ENCODE data around the gene STARD9. TPM values are rescaled to one million over a fixed set of nuclear protein-coding genes. Genes with fewer than 3 reads are reported as not detected.

STARD9 gene
- total and polyA plus RNA-seq, 10 of the 15 experiments (the other 5 are each of a cell fraction or from before 2014, with no cell fraction given): 0.58 to 11.5 (median 6.1) TPM

GRCh38 chr15:42723068-42723467 is 147.7 kb downstream of the STARD9 start:
- no peak for FAIRE-seq
- ChIA-PET POLR2A (interaction anchor here (1.1 kb wide), 1 partner anchor 10 kb away, joined by 3 read pairs; no protein-coding TSS in a partner anchor), RAD21 (ENCODE audit: unreplicated experiment) (no interaction called here), SMC1A (ENCODE audit: uncharacterized antibody, unreplicated experiment) (interaction anchor here (1.0 kb wide), 1 partner anchor 203 kb away, joined by 3 read pairs; no protein-coding TSS in a partner anchor), CTCF (interaction anchor here (0.9 to 1.8 kb wide), 3 partner anchors 77 to 205 kb away, joined by 3 to 7 read pairs (median 5); no protein-coding TSS in a partner anchor)
- no peak overlapping the region for H3K9ac ChIP-seq (ENCODE audit: control insufficient read depth, insufficient read depth, low read length)
- no peaks in the 10 kb centered on the region for H3K4me1 ChIP-seq (ENCODE audit: control insufficient read depth, insufficient read depth, low read length)
- no TSS peak for BruUV-seq (replicated peaks)
- peaks cover 18 to 21% of the 10 kb centered on the region in 2 experiments for H3K36me3 ChIP-seq (ENCODE audit: control insufficient read depth in 2 of 2, insufficient read depth in 2 of 2, low read length in 1 of 2)
- in situ Hi-C loops (cut with MboI) (no loop called here), intact Hi-C loops (cut with micrococcal nuclease; ENCODE audit: unreplicated experiment) (no loop called here)
- H3K27ac ChIP-seq (ENCODE audit: control insufficient read depth, insufficient read depth): no peak overlapping the region
- H3K27me3 ChIP-seq (replicated peaks in 1 of 2; ENCODE audit: control insufficient read depth in 2 of 2, insufficient read depth in 2 of 2, low read length in 1 of 2): no peaks in the 10 kb centered on the region
- no peaks in the 10 kb centered on the region for H3K79me2 ChIP-seq (ENCODE audit: control insufficient read depth, insufficient read depth, low read length)
- H3K9me3 ChIP-seq (replicated peaks; ENCODE audit: control insufficient read depth, insufficient read depth, low read length): no peaks in the 10 kb centered on the region
- TF ChIP-seq DPF2 (IDR thresholded peaks at IDR 0.05) (no peak), CTCF (IDR thresholded peaks at IDR 0.05 in 2 of 3, conservative IDR thresholded peaks at IDR 0.05 in 1 of 3; ENCODE audit: control insufficient read depth in 2 of 3, extremely low read depth in 1 of 3, insufficient read depth in 1 of 3, low read depth in 3 of 3, low read length in 3 of 3) (0 out of 6 replicates have a peak, but pooled peaks of 1 of the 3 experiments have one; percentile 11), IRF4 (IDR thresholded peaks at IDR 0.05; ENCODE audit: low read depth, low read length) (no peak), BRCA1 (IDR thresholded peaks at IDR 0.05; ENCODE audit: low read depth, low read length) (no peak)
- no peaks in the 10 kb centered on the region for H4K20me1 ChIP-seq (ENCODE audit: control insufficient read depth, insufficient read depth)
- H3K4me3 ChIP-seq: no peak overlapping the region
- ATAC-seq: no peak
- H2AFZ ChIP-seq (ENCODE audit: control insufficient read depth, low read depth, low read length): no peak overlapping the region
- 97% methylated on average over 4 of the region's 4 CpGs for WGBS (ENCODE audit: insufficient coverage, insufficient replicate concordance, low lambda C conversion rate, missing lambda C conversion rate)
- H3K4me2 ChIP-seq (ENCODE audit: control insufficient read depth, insufficient read depth): no peak overlapping the region
- DNase-seq (ENCODE audit: low read depth, low spot score): no peak

- no peak overlapping the region for H3K9ac ChIP-seq (ENCODE audit: control insufficient read depth, insufficient read depth, low read length)
- intact Hi-C loops (cut with micrococcal nuclease; ENCODE audit: unreplicated experiment): no loop called here
- no peak overlapping the region for H3K4me3 ChIP-seq
- BruUV-seq (replicated peaks): TSS peak; percentile 36
- ChIA-PET CTCF (interaction anchor here (1.8 kb wide), 1 partner anchor 204 kb away, joined by 5 read pairs; no protein-coding TSS in a partner anchor), SMC1A (ENCODE audit: uncharacterized antibody, unreplicated experiment) (no interaction called here), POLR2A (no interaction called here), RAD21 (ENCODE audit: unreplicated experiment) (no interaction called here)
- H3K4me1 ChIP-seq (ENCODE audit: control insufficient read depth, insufficient read depth, low read length): no peaks in the 10 kb centered on the region
- no peaks in the 10 kb centered on the region for H3K9me3 ChIP-seq (replicated peaks; ENCODE audit: control insufficient read depth, insufficient read depth, low read length)
- H3K27me3 ChIP-seq (replicated peaks in 1 of 2; ENCODE audit: control insufficient read depth in 2 of 2, insufficient read depth in 2 of 2, low read length in 1 of 2): no peaks in the 10 kb centered on the region
- H3K4me2 ChIP-seq (ENCODE audit: control insufficient read depth, insufficient read depth): no peak overlapping the region
- H2AFZ ChIP-seq (ENCODE audit: control insufficient read depth, low read depth, low read length): no peak overlapping the region
- no peaks in the 10 kb centered on the region for H4K20me1 ChIP-seq (ENCODE audit: control insufficient read depth, insufficient read depth)
- peaks cover 12 to 21% of the 10 kb centered on the region in 2 experiments for H3K36me3 ChIP-seq (ENCODE audit: control insufficient read depth in 2 of 2, insufficient read depth in 2 of 2, low read length in 1 of 2)
- in situ Hi-C loops (cut with MboI): no loop called here
- FAIRE-seq: no peak
- H3K79me2 ChIP-seq (ENCODE audit: control insufficient read depth, insufficient read depth, low read length): no peaks in the 10 kb centered on the region
- 81% methylated on average over 6 of the region's 6 CpGs for WGBS (ENCODE audit: insufficient coverage, insufficient replicate concordance, low lambda C conversion rate, missing lambda C conversion rate)
- no peak for ATAC-seq
- no peak overlapping the region for H3K27ac ChIP-seq (ENCODE audit: control insufficient read depth, insufficient read depth)
- DNase-seq (ENCODE audit: low read depth, low spot score): no peak
- TF ChIP-seq NFXL1 (IDR thresholded peaks at IDR 0.05; ENCODE audit: borderline replicate concordance) (no peak), EP300 (IDR thresholded peaks at IDR 0.05; ENCODE audit: borderline replicate concordance in 1 of 2, control insufficient read depth in 1 of 2, low read depth in 2 of 2, low read length in 2 of 2) (no peak), MYB (IDR thresholded peaks at IDR 0.05; ENCODE audit: borderline replicate concordance, low read depth, low read length) (no peak), TCF12 (IDR thresholded peaks at IDR 0.05; ENCODE audit: low read depth, low read length) (no peak), SREBF1 (IDR thresholded peaks at IDR 0.05; ENCODE audit: low read length) (no peak), ZNF274 (IDR thresholded peaks at IDR 0.05; ENCODE audit: insufficient read depth, insufficient read length) (no peak), IRF4 (IDR thresholded peaks at IDR 0.05; ENCODE audit: low read depth, low read length) (no peak), MXI1 (IDR thresholded peaks at IDR 0.05; ENCODE audit: low read depth, low read length) (no peak)
- TF ChIP-seq, protein P1, sequence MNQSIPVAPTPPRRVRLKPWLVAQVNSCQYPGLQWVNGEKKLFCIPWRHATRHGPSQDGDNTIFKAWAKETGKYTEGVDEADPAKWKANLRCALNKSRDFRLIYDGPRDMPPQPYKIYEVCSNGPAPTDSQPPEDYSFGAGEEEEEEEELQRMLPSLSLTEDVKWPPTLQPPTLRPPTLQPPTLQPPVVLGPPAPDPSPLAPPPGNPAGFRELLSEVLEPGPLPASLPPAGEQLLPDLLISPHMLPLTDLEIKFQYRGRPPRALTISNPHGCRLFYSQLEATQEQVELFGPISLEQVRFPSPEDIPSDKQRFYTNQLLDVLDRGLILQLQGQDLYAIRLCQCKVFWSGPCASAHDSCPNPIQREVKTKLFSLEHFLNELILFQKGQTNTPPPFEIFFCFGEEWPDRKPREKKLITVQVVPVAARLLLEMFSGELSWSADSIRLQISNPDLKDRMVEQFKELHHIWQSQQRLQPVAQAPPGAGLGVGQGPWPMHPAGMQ (IDR thresholded peaks at IDR 0.05; ENCODE audit: borderline replicate concordance): no peak
Observed at GRCh38 chr15:42724276-42724675, 148.9 kb downstream of the STARD9 start.

Data from GM12878 (cell line).